Activated CD4-positive, alpha-beta T cell treated with anti-CD3 and anti-CD28 coated beads, Interleukin-2, amount 50 U/mL, for 16 hours (primary cell): ENCODE data around the gene CFAP299.
A peak's percentile ranks its signal among the peaks of the same experiment; 100 is the strongest.

Experiments used
- DNase-seq: peaks from one replicate; pipeline ENCODE4 v3.0.0-alpha.2; 2020

Gene CFAP299

DNA sequence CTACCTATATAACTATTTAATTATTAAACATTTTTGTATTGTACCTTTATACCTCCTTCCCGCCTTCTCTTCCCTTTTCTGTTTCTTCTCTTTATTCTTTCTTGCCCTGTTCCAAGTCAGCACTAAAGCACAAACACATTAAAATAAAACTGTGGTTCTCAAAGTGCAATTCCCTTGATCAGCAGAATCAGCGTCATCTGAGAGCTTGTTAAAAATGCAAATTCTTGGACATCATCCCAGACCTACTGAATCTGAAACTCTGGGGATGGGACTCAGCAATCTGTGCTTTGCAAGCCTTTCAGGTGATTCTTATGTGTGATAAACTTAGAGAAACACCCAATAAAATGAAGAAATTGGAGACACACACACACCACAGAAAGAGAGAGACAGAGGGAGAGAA is 516.5 kb downstream of the CFAP299 start:
- no peak for DNase-seq

DNA sequence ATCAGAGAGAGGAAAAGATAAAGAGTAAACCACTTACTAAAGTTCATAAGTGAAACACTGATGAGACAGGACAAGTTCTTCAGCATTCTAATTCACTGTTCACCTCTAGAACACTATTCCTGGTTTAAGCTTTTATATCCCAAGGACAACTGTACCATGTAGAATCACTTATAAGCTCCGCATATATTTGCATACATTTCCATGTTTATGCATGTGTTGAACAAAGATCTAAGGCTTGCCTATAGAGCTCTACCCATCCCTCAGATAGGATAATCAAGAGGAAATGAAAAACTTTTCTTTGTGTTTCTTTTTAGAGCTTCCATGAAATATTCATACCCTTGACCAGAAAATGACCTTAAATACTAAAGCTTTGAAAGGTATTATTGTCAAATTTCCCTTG is 538.0 kb downstream of the CFAP299 start:
- no peak for DNase-seq

DNA sequence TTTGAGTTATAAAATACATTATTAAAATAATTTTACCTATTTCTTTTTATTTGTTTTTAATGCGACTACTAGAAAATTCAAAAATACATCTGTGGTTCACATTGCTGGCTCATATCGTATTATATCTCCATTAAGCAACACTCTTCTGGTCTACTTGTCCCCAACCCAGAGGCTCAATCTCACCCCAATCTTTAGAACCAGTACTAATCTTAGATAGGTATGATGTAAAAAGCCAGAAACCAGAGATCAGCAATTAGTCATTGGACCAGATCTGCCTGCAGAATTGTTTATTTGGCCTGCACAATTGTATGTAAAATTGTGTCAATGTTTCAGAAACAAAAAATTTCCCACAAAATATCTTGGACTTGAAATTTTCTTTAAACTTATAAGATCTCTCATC is 539.4 kb downstream of the CFAP299 start:
- no peak for DNase-seq

DNA sequence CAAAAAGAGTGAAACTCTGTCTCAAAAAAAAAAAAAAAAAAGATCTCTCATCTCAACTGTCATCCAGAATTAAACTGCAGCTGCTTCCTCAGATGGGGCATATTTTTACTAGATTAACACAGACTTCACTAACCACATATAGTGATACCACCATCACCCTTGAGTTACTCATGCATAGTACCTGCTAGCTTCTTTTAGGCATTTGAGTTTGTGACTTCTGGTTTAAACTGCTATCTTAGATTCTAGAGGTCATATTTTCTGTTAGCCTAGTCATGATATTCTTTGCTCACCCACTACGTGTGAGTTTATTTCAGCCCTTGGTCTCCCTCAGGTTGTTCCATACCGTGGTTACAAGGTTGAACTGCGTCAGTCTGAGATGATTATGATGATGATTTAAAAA is 540.1 kb downstream of the CFAP299 start:
- DNase-seq: no peak

DNA sequence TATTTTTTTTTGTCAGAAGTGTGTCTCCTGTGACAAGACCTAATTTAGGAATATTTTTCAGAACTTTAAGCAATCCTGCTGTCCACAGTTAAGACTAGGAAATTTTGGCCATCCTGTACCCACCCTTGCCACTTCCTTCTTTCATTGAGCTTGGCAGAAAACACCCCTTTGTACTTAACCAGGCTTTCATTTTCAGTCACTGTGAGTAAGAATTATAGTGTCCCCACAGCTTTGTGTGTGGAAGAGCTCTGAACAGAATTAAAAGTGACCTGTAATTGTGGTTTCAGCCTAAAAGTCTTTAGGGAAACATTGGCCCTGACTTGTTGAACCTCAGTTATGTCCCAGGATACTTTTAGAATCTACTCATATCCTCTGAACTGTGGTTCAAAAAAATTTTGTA is 541.3 kb downstream of the CFAP299 start:
- DNase-seq: peak; percentile 29

DNA sequence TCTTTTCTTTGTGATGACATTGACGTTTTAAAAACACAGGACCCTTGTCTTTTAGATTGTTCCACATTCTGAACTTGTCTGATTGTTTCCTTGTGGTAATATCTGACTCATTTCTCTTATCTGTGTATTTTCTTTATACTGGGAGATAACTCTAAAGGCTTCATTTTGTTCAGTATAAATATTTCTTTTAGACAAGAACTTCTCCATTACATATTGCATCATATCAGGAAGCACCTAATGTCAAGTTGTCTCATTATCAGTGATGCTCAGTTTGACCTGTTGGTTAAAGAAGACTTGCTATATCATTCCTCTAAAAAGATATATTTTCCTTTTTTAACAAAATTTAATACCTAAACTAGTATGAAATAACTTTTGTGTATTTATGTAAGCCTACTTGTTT is 542.7 kb downstream of the CFAP299 start:
- DNase-seq: no peak

DNA sequence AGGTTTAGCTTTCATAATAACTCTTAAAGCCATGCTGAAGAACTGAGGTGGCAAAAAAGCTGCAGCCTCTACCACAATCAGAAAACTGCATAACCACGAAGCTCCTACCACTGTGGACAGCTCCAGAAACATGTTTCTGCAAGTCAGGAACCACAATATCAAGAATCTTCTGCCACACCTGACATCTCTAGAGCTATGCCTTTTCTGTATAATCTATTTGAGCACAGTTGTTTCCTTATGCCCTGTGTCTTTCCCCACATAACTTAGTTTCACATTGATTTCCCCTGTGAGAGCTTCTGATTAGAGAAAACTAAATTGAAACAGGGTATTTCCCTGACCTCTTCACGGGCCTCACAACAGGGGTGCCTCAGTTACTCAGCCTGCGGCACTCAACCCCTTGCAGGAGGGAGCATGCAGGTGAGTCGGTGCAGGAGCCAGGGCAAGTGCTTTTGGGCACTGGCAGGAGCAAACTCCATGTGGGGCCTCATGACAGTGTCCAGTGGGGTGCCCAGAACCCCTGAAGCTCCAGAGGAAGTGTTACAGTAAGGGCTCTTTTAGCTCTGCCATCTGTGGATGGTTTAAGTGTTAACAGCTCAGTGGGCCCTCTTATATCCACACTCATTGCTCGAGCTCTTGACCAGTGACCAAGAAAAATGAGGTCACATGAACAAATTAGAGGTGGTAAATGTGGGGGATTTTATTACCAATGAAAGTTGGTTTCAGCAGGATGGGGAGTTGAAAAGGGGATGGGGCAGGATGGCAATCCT is 562.2 kb downstream of the CFAP299 start:
- DNase-seq: no peak

DNA sequence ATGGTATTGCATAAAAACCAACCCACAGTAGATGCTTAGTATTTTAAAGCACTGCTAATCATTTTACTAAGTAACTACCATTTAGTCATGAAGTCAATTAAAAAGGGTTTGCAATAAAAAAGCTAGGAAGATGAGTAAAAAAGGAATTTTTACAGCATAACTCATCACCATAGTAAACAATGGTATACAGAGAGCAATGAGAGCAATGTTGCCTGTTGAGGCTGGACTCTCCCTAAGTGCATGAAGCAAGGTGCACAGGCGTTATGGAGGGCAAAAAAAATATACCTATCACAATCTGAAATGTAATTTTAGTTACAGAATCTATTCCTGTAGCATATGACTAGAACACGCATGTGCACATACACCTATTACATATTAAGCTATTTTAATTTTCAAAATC is 565.4 kb downstream of the CFAP299 start:
- DNase-seq: no peak

DNA sequence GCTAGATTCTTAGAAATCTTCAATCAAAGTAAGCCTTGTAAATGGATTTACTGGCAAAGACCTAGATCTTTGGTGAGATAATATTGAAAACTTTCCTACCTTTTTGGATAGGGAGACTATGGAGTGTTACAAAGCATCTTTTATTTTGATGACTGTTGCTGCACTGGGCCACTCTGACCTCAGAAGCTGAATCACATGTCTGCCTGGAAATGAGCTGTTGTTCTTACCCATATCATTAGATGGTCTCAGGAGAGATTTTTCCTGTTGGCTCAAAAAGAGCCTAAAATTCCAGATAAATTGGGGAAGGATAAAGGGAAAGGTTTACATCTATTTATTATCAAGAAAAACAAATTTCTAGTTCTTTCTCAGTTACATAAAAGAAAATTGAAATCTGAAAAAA is 567.5 kb downstream of the CFAP299 start:
- DNase-seq: no peak

DNA sequence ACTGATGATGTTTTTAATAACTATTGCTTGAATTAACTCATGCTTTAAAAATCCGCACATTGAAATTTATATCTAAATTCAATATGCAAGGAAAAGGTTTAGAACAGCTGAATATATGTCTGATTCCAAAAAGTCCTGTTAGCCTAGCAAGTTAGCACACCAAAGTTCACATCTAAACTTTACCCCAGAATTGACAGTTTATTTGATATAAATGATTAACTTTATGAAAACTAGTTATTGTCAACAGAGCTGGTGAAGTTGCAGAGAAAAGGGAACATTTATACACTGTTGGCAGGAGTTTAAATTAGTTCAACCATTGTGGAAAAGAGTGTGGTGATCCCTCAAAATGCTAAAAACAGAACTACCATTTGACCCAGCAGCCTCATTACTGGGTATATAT is 574.4 kb downstream of the CFAP299 start:
- DNase-seq: no peak

DNA sequence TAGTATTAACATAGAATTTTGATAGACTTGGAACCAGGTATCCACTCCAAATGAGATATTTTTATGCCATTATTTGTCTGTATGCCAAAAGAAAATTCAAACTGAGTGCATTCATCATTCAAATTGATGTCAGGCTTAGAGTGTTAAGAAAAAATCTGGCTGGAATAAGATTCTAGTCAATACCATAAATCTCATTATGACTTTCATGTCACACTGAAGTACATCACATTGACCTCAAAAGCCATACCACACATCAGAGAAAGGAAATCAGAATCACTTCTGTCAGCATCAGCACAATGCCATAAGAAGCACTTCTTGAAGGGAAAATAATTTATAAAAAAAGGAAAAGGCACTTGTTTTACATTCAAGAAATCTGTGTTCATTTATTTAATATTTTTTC is 575.9 kb downstream of the CFAP299 start:
- peak; percentile 56 for DNase-seq

DNA sequence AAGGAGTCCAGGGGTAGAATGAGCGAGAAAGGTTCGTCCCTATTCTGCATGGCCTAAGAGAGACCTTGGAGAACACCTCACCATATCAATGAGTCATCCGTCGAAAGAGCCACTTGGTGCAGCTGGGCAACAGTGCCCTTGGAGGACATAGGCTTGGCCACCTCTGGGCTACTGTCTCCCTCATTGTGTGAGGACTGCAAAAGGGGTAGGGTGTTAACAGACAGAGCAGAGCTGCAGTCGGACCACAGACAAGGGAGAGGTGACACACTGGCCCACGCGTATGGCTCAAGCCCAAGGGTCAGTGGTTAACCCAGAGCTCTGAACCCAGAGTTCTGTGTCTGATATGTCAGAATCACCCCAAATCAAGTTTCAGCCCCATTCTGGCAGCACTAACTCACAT is 576.8 kb downstream of the CFAP299 start:
- DNase-seq: no peak

DNA sequence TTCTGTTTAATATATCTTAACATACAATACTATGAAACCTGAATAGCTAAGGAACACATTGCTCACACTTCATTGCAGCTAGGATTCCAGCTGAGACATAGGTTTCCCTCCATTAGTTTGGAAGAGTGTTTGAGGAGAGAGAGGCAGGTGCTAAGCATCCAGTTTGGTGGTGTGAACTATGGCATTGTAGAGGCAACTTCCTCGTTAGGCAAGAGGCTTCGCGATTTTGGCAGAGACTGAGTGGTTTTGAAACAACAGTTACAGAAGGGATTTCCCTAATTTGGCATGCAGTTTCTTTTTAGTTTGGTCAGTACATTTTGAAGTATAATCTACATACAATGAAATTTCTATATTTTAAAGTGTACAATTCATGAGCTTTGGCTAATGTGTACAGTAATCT is 577.9 kb downstream of the CFAP299 start:
- peak; percentile 47 for DNase-seq

DNA sequence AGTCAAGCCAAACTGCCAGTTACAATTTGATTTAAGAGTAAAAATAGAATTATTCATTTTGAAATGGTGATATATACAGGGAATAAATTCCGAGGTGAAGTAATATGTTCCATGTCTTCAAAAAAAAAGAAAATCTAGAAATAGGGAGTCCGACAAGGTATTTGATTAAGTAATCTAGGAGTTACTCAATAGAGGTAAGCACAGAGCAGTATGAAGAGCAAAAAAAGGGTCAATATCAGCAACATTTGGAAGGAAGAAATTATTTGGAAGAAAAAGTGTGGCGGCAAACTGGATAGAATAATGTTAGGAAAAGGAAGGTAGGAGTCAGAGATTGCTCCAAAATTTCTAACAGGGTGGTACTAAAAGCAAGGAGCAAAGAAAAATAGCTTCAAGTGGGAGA is 581.2 kb downstream of the CFAP299 start:
- no peak for DNase-seq

DNA sequence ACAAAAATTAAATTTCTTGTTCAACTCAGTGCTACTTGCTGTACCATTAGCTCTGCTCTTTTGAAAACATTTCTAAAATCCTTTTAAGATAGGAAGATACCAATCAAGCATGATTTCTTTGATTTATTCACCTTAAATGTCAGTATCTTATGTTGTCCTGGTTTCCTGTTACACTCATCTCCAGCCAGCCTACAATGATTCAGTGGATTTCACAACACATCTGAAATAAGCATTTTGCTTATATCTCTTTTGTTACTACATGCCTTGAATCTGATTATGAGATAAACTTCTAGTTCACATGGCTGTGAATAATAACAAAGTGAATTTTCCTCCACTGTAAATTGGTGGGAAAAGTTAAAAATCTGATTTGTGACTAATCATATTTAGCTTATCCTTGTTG is 582.5 kb downstream of the CFAP299 start:
- DNase-seq: peak; percentile 18

DNA sequence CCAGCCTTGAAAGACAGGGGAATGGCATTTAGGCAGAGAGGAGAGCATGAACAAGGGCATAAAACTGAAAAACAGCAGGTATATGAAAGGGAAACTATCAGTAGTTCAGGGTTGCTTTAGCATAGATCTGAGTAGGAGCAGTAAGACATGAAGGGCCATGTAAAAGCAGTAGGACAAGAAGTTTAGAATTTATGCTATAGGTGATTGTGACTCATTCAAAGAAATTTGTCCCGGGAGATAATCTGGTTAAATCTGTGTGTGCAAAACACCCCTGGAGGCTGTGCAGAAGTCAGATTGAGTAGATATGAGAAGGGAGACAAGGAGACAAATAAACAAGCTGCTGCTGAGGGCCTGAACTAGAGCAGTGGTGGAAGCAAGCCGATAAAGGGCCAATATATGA is 585.9 kb downstream of the CFAP299 start:
- DNase-seq: no peak

DNA sequence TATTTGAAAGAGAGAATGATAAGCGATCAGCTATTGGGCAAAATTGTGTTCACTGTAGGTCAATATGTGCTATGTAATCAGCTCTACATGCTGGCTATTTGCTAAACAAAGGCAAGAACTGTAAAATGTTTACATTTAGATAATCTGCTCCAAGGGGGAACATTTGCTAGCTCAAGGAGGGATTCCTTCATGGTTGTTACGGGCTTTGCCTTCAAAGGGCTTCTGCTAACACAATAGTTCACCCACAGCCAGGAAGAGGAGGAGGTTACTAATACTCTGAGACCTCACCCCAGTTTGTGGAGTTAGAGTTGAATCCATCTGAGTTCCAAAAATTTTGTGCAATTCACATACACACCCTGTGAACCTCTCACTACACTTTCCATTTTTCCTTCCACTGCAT is 587.4 kb downstream of the CFAP299 start:
- DNase-seq: no peak

DNA sequence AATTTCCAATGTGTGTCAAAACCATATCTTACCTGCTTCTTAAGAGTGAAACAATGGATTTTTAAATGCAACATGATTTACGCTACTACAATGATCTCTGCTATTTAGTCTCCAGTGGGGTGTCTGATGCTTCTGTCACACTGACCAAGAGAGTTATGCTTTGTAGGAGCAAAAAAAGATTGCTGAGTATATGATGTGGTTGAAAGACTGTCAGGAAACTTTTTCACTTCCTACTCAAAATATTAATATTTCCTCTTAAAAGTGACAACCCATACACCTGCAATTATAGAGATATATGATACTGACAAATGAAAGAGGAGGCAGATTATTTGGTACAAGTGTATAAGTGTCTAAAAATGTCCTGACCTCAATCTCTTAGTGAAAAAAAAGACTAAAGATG is 589.8 kb downstream of the CFAP299 start:
- no peak for DNase-seq

DNA sequence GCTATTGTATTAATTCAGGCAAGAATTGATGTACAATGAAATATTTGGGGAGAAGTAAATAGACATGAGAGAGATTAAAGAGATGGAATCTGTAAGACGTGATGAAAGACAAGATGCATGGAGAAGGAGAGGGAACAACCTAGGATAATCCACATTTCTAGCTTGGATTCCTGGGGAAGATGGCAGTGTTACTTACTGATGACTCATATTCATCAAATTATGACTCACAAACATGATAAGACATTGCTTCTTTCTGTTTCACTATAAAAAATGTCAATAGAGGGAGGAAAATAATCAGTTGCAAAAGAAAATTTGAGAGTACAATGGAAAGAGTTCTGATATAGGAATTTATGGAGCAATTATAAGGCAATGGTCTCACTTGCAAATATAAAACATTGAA is 590.9 kb downstream of the CFAP299 start:
- DNase-seq: no peak

DNA sequence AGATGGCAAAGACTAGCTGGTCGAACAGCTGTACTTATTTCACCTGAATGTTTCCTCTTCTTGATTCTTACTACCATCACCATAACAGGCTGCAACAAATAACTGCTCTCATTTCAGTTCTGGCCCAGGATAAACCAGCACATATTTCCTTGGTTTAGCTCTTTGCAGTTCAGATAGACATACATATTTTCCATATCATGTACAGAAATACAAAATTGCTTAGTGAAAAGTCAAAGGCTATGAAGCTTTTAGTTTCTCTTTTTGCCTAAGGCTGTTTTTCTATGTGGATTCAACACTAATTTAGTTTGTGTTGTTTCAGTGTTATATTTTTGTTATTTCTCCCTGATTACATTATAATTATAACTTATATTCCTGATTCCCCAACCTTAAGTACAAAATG is 591.4 kb downstream of the CFAP299 start:
- DNase-seq: no peak

DNA sequence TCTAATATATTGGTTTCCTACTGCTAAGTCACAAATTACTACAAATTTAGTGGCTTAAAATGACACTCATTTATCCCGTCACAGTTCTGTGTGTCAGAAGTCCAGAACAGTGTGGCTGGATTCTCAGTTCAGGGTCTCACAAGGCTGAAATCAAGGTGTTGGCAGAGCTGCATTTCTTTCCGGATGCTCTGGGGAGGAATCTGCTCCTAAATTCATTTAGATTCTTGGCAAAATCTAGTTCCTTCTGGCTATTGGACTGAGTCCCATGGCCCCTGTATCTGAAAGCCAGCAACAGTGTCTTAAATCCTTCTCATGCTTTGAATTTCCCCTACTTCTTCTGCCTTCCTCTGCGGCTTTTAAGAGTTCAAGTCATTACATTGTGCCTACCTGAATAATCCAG is 591.9 kb downstream of the CFAP299 start:
- no peak for DNase-seq

DNA sequence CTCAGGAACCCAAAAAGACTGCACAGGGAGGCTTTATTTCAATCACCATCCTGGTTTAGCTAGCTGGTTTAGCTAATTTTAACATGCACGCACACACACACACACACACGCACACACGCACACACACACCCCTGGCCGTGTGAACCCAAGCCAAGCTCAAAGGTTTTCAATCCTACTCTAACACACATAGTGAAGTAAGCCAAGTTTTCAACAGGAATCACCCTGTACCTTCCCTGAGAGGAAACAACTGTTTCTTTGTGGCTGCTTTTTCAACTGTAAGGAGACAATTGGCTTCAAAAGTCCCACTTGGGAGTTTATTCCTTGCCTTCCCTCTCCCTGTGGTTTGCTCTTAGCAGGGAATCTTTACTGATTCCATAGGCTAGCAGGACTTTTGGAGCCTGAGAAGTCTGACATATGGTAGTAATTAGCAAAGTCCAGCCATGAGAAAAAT is 596.1 kb downstream of the CFAP299 start:
- no peak for DNase-seq

DNA sequence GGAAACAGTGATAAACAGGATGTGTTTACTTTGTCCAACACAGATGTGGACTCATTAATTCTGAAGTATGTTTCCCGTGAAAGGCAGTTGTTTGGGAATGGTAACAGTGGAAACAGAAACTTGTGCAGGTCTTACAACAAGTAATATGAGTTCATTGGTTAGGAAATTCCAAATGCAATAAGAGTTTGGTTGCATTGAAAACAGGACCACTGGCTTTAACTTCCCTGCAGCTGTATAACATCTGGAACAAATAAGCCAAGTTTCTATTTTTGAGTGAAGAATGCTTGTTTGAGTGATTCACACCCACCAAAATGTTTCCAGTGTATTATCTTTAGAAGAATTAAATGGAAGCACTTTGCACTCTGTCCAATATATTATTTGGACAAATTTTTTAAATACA is 612.6 kb downstream of the CFAP299 start:
- DNase-seq: no peak

DNA sequence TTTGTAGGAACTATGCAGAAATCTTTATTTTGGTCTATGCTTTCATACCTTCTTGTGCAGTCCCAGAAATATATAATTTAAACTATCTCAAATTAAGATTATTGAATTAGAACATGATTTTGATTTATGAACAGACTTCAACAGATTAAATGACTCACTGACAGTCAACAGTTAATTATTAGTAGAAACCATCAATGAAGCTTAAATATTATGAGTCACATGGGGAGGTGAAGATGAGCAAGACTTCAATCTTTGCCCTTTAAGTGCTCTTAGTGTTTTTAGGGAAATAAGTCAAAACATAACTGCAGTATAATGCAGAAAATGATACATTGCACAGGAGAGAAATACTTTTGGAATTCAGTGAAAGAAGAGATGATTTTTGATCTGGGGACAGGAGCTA is 613.5 kb downstream of the CFAP299 start:
- no peak for DNase-seq

DNA sequence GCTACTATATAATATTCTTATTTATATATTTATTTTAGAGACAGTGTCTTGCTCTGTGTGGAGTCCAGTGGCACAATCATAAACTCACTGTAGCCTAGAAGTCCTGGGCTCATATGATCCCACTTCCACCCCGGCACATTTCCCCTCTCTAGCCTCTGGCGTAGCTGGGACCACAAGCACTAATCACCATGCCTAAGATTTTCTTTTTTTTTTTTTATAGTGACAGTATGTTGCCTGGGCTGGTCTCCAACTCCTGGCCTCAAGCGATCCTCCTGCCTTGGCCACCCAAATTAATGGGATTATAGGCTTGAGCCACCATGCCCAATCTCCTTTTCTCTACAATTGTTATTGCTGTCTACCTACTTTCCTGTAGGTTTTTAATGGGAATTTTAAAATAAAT is 620.9 kb downstream of the CFAP299 start:
- no peak for DNase-seq

DNA sequence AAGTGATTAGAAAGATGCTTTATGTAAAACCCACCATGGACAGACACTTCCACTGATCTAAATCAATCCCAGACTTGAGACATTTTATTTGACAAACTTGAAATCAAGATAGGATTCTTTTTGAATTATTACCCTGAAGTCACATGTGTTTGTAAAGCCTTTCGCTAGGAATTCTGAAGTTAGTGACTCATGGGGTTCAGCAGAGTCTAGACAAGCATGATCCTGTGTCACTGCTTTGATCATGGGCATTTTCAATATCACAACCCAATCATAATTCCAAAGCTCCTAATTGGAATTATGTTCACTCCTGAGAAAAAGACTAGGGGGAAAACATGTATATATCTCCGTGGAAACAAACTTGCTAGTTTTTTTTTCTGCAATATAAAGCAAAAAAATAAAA is 627.5 kb downstream of the CFAP299 start:
- no peak for DNase-seq
